ENCODE data around the gene CPNE4.

CPNE4 gene

DNA sequence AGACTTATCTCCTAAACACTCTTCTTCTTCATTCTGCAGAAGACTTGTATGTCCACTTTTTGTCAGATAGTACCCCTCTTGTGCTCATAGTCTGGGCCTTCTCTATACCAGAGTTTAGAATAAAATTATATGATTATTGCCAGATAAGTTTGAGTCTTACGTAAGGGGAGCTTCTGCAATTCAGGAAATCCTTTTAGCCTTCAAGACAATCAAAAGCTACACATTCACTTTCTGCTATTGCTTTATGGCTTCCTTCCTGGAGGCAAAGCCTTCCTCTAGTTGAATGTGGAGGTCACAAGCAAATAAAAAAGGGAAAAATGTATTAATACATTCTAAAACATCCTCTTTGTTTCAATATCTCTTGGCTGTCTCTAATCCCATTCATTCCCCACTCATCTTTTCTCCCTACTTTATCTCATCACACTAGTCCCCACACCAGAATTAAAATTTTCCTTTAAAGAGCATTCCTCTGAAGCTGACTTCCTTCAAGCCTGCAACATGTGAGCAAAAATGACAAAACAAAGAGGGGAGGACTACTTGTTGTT, 186.8 kb downstream of the CPNE4 start:
- no peak for DNase-seq (ENCODE audit: low read depth in 2 of 2)
- TF ChIP-seq, protein P1, sequence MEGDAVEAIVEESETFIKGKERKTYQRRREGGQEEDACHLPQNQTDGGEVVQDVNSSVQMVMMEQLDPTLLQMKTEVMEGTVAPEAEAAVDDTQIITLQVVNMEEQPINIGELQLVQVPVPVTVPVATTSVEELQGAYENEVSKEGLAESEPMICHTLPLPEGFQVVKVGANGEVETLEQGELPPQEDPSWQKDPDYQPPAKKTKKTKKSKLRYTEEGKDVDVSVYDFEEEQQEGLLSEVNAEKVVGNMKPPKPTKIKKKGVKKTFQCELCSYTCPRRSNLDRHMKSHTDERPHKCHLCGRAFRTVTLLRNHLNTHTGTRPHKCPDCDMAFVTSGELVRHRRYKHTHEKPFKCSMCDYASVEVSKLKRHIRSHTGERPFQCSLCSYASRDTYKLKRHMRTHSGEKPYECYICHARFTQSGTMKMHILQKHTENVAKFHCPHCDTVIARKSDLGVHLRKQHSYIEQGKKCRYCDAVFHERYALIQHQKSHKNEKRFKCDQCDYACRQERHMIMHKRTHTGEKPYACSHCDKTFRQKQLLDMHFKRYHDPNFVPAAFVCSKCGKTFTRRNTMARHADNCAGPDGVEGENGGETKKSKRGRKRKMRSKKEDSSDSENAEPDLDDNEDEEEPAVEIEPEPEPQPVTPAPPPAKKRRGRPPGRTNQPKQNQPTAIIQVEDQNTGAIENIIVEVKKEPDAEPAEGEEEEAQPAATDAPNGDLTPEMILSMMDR (IDR thresholded peaks at IDR 0.05; ENCODE audit: low read depth, low read length), result no peak
- no peak overlapping the region for H3K4me3 ChIP-seq (replicated peaks in 1 of 2; ENCODE audit: low read depth in 2 of 2, low read length in 2 of 2)

DNA sequence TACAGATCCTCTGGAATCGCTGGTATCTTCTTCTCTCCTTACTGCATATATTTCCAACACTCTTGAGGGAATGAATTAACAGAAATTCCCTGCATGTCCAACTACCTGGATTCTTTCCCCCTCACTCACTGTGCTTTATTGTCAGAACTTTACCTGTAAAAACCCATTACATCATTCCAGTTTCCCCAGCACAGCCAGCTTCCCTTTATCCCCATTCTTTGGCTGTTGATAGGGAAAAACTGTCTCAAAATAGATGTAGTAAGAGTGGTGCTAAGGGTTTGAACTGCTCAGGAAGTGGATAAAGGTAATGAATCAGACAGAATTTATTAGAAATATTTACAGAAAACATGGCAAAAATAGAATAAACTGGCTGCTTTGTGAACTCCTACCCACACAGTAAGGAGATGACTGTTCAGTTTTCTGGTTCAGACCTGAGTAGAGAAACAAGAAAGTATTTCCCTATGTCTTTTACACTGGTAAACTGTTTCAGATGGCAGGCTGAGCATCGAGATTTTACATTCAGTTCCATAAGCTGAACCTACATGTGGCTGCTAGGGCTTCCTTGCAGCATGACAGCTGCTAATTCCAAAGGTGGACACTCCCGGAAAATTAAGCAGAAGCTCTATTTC, 188.4 kb downstream of the CPNE4 start:
- DNase-seq (ENCODE audit: low read depth in 2 of 2), result no peak
- no peak overlapping the region for H3K4me3 ChIP-seq (replicated peaks in 1 of 2; ENCODE audit: low read depth in 2 of 2, low read length in 2 of 2)
- TF ChIP-seq, protein P1 (IDR thresholded peaks at IDR 0.05; ENCODE audit: low read depth, low read length), result no peak

DNA sequence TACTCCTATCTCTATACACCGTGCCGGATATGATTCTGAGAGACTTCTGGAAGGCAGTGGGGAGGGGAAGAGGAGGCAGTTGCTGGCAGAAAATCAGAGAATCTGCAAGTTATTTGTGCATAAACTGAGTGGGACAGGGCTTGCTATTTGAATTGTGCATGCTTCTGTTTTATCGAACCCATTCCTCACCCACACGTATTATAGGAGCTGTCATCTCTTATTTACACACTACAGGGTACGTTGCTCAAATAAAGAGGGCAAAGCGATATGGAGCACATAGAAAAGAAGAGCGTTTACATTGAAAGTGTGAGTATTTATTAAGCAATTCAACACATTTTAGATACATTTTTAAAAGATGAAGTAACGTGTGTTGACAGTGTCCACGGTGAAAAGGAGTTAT, 191.6 kb downstream of the CPNE4 start:
- DNase-seq (ENCODE audit: low read depth in 2 of 2), result no peak
- no peak overlapping the region for H3K4me3 ChIP-seq (replicated peaks in 1 of 2; ENCODE audit: low read depth in 2 of 2, low read length in 2 of 2)
- TF ChIP-seq, protein P1 (IDR thresholded peaks at IDR 0.05; ENCODE audit: low read depth, low read length), result no peak

DNA sequence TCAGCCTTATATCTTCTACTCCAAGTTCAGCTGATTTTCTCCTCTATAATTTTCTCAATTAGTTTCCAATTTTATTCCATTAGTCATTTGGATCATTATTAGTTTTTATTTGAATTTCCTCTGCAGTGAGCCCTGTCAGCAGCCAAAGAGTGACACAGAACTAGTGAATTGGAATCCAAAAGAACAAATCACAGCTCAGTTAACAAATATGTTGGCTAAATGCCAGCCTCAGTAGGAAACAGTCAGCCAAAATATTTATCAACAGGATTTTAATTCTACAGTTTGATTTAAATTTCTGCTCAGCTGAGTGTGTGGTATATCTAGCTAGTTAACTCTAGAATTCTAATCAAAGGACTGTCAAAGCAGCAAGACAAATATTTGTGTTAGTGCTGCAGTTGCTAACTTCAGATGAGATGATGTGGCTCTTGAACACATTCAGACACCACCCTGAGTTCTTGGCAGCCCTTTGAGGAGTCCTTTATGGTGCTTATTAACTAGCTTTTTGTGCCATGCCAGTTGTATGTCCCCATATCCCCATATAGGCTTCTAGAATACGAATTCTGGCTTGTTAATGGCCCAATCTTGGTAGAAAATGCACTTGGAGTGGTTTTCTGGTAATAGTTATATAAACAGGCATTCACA, 194.5 kb downstream of the CPNE4 start:
- H3K4me3 ChIP-seq (replicated peaks in 1 of 2; ENCODE audit: low read depth in 2 of 2, low read length in 2 of 2), result no peak overlapping the region
- TF ChIP-seq, protein P1 (IDR thresholded peaks at IDR 0.05; ENCODE audit: low read depth, low read length), result no peak
- DNase-seq (ENCODE audit: low read depth in 2 of 2), result peak in 1 of 2 donors; percentile 37

DNA sequence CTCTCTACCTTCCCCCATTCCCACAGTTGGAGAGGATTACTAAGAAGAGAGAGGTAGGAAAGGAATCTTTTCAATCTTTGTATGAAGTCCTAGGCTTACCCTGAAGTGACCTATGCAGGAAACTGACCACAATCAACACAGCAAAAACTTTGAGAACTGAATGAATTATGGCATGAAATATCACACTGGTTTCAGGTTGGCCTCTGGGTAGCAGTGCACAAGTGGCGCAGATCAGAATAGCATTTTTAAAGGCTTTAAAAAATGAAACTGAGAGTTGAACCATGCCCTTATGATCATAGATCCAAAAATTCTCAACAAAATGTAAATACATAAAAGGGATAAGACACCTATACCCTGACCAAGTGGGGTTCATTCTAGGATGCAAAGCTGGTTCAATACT, 198.9 kb downstream of the CPNE4 start:
- TF ChIP-seq, protein P1 (IDR thresholded peaks at IDR 0.05; ENCODE audit: low read depth, low read length), result no peak
- no peak for DNase-seq (ENCODE audit: low read depth in 2 of 2)
- no peak overlapping the region for H3K4me3 ChIP-seq (replicated peaks in 1 of 2; ENCODE audit: low read depth in 2 of 2, low read length in 2 of 2)

DNA sequence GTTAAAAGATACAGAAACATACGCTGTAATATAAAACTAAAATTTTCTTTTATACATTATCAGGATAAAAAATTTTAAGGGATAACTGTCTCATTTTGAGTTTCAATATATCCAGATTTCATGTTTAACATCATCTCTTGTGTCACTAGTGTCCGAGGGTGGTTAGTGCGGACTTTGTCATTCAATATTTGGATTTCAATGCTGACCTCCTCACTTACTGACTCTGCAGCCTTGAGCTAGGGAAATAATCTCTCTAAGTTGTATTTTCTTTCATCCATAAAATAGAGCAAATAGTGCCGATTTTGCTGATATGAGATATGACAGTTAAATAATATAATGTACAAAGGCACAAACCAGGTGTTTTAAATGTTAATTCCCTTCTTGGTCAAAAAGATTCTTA, 203.2 kb downstream of the CPNE4 start:
- H3K4me3 ChIP-seq (replicated peaks in 1 of 2; ENCODE audit: low read depth in 2 of 2, low read length in 2 of 2), result no peak overlapping the region
- TF ChIP-seq, protein P1 (IDR thresholded peaks at IDR 0.05; ENCODE audit: low read depth, low read length), result no peak
- no peak for DNase-seq (ENCODE audit: low read depth in 2 of 2)
